GM18517 (cell line): ENCODE measurements around the gene DPP10.

Experiments
- ATAC-seq: cut with Tn5 transposase; IDR thresholded peaks from one replicate; pipeline ENCODE4 v1.9.1; 2021; ENCODE audit warnings: mild to moderate bottlenecking, moderate library complexity; ENCODE audit not compliant: unreplicated experiment

DPP10 gene

GRCh38 chr2:115624332-115624731 is 1181.9 kb downstream of the DPP10 start:
- no peak for ATAC-seq

- ATAC-seq, result no peak
These were observed 1192.1 kb downstream of the DPP10 start for GRCh38 chr2:115634578-115634977.

- ATAC-seq, result no peak
These were observed 1193.0 kb downstream of the DPP10 start for GRCh38 chr2:115635430-115635829.

GRCh38 chr2:115649731-115650130 is 1207.3 kb downstream of the DPP10 start:
- no peak for ATAC-seq

GRCh38 chr2:115650827-115651226 is 1208.4 kb downstream of the DPP10 start:
- ATAC-seq, result no peak

GRCh38 chr2:115652652-115653051 is 1210.2 kb downstream of the DPP10 start:
- no peak for ATAC-seq

- ATAC-seq, result no peak
These were observed 1211.9 kb downstream of the DPP10 start for GRCh38 chr2:115654362-115654761.

- no peak for ATAC-seq
These were observed 1235.7 kb downstream of the DPP10 start for GRCh38 chr2:115678129-115678528.

GRCh38 chr2:115684345-115684744 is 1241.9 kb downstream of the DPP10 start:
- ATAC-seq, result no peak

GRCh38 chr2:115691409-115691808 is 1249.0 kb downstream of the DPP10 start:
- no peak for ATAC-seq

- no peak for ATAC-seq
These were observed 1252.2 kb downstream of the DPP10 start for GRCh38 chr2:115694651-115695050.

- no peak for ATAC-seq
These were observed 1290.8 kb downstream of the DPP10 start for GRCh38 chr2:115733190-115733775.

GRCh38 chr2:115738111-115738510 is 1295.7 kb downstream of the DPP10 start:
- ATAC-seq, result no peak

- no peak for ATAC-seq
These were observed 1297.1 kb downstream of the DPP10 start for GRCh38 chr2:115739574-115739973.

- no peak for ATAC-seq
These were observed 1303.7 kb downstream of the DPP10 start for GRCh38 chr2:115746151-115746550.

GRCh38 chr2:115757286-115757685 is 1314.8 kb downstream of the DPP10 start:
- ATAC-seq, result no peak

GRCh38 chr2:115763601-115764000 is 1321.2 kb downstream of the DPP10 start:
- ATAC-seq, result no peak

- ATAC-seq, result no peak
These were observed 1329.1 kb downstream of the DPP10 start for GRCh38 chr2:115771516-115771915.

- ATAC-seq, result no peak
These were observed 1331.9 kb downstream of the DPP10 start for GRCh38 chr2:115774361-115774760.

- ATAC-seq, result no peak
These were observed 1336.7 kb downstream of the DPP10 start for GRCh38 chr2:115779085-115779632.

GRCh38 chr2:115782286-115782685 is 1339.8 kb downstream of the DPP10 start:
- no peak for ATAC-seq

GRCh38 chr2:115796078-115796477 is 1353.6 kb downstream of the DPP10 start:
- no peak for ATAC-seq

- ATAC-seq, result no peak
These were observed 1364.8 kb downstream of the DPP10 start for GRCh38 chr2:115807276-115807675.
